Suprapubic skin (tissue), 4 donors: ENCODE measurements around the gene ZCCHC17.

Experiments
- CTCF ChIP-seq, 2 donors: fragments of 200-600 bp in 1 of 2; fragments of 450-650 bp in 1 of 2; sonication (generic) in 1 of 2; IDR thresholded peaks; one replicate each; pipeline ENCODE4 v1.5.1; 2016 to 2019; ENCODE audit warnings: antibody characterized with exemption in 2 of 2, mild to moderate bottlenecking in 1 of 2, moderate library complexity in 1 of 2
- EP300 ChIP-seq: sonication (generic); formaldehyde crosslinking; IDR thresholded peaks from one replicate; pipeline ENCODE4 v1.6.1; 2017; ENCODE audit warnings: antibody characterized with exemption
- POLR2A ChIP-seq, 2 donors: fragments of 450-650 bp; IDR thresholded peaks; one replicate each; pipeline ENCODE4 v1.6.1; 2017; ENCODE audit warnings: antibody characterized with exemption in 2 of 2, mild to moderate bottlenecking in 2 of 2, moderate library complexity in 2 of 2
- POLR2AphosphoS5 ChIP-seq, 3 donors: sonication (generic); formaldehyde crosslinking; IDR thresholded peaks; one replicate each; pipeline ENCODE4 v1.6.1; 2017; ENCODE audit warnings: antibody characterized with exemption in 3 of 3

DNA sequence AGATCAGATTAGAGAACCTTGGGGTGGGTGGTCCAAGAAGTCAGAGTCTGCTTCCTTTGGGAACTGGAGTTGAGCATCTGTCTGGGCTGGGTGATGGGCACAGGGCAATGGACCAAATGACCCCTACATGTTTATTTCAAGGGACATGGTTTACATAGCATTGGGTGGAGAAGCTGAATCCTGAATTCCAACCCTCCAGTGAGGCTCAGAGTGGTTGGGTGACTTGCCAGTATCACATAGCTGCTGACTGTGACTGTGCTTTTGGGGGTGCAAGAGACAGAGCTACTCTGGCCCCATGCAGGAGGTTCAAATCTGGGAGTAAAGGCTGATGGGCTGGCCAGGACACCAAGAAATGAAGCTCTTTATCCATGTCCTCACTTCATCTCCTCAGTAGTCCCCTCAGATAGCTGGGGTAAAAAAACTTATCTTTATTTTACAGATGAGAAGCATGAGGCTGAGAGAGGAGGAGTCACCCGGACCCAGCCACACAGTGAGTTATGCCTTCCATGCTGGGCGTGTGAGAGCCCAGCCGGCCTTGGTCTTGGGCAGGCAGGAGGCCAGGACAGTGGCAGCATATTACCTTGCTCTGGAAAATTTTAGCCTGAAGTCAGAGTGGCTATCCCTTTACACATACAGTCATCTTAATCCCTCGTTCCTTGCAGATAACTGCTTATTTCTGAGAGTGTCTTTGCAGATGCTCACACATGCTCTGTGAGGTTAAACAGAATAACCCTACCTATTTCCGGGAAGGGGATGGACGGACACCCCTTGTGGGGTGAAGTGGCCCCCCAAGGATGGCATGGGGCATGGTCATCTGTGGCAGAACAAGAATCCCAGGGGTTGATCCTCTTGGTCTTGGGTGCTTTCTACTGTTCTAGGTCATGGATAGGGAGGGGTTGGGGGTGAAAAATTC lies 113.4 kb downstream of the ZCCHC17 start:
- no peak for TF ChIP-seq CTCF (IDR thresholded peaks at IDR 0.05)
- TF ChIP-seq POLR2AphosphoS5 (IDR thresholded peaks at IDR 0.05) = no peak
- no peak for TF ChIP-seq POLR2A (IDR thresholded peaks at IDR 0.05)
- TF ChIP-seq EP300 = no peak
